ENCODE measurements around the gene CIB4. TPM values are rescaled to one million over a fixed set of nuclear protein-coding genes. Genes with fewer than 3 reads are reported as not detected.

Gene CIB4
- total RNA-seq, 4 donors from 2014 or later, result not detected

DNA sequence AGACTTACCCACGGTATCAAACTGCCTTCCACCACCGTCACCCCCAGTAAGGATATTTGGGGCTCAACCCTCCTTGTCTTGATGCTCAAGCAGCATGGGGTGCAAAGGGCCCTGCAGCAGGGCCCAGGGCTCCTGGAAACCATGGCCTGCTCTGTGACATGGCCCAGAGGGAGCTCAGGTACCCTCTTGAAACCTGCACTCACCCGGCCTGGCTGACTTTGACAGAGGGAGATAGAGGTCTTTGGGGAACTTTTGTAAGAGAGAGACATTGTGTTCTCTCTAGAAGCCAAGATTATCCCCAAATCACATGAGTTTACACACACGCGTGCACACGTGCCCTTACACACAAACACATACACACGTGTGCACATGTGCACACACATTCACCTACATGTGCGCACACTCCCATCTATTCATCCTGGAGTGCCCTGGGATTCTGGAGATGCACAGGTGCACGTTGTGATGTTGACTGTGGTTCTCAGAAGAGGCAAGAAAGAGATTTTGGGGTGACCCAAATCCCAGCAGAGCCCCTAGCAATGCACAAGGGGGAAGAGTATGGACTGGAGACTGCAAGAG lies 31.7 kb upstream of the CIB4 start:
- no peak for ATAC-seq (ENCODE audit: low FRiP score)
- DNase-seq (ENCODE audit: low spot score), result no peak
- TF ChIP-seq, protein P1, sequence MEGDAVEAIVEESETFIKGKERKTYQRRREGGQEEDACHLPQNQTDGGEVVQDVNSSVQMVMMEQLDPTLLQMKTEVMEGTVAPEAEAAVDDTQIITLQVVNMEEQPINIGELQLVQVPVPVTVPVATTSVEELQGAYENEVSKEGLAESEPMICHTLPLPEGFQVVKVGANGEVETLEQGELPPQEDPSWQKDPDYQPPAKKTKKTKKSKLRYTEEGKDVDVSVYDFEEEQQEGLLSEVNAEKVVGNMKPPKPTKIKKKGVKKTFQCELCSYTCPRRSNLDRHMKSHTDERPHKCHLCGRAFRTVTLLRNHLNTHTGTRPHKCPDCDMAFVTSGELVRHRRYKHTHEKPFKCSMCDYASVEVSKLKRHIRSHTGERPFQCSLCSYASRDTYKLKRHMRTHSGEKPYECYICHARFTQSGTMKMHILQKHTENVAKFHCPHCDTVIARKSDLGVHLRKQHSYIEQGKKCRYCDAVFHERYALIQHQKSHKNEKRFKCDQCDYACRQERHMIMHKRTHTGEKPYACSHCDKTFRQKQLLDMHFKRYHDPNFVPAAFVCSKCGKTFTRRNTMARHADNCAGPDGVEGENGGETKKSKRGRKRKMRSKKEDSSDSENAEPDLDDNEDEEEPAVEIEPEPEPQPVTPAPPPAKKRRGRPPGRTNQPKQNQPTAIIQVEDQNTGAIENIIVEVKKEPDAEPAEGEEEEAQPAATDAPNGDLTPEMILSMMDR (IDR thresholded peaks at IDR 0.05), result no peak

DNA sequence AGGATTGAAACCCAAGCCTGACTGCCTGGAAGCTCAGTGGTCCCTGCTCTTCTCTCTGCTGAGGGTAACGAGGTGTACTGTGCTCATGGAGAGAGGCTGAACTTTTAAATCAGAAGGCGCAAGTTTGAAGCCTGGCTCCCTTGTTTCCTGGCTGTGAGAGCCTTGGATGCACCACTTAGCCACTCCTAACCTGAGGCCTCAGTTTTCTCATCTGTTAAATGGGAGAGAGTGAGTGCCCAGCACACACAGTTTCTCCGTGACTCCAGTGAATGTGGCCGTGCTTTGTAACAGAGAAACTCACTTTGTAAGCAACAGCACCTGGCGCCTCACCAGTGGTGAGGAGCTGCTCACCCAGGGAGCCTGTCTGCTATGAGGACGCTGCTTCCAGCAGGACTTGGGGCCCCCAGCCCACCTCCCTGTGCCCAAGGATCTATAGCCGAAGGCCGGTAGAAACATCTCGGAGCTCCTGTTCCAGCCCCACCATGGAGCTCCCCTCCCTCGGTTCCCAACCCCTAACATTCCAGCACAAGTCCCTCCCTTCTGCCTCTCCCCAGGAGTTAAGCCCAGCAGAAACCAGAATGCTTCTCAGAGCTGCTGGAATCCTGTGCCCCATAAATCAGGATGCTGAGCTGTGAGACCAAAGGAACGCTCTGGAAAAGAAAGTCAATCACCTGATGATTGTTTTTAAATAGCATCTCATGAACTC lies 31.1 kb upstream of the CIB4 start:
- TF ChIP-seq, protein P1 (IDR thresholded peaks at IDR 0.05), result no peak
- ATAC-seq (ENCODE audit: low FRiP score), result no peak
- no peak for DNase-seq (ENCODE audit: low spot score)

DNA sequence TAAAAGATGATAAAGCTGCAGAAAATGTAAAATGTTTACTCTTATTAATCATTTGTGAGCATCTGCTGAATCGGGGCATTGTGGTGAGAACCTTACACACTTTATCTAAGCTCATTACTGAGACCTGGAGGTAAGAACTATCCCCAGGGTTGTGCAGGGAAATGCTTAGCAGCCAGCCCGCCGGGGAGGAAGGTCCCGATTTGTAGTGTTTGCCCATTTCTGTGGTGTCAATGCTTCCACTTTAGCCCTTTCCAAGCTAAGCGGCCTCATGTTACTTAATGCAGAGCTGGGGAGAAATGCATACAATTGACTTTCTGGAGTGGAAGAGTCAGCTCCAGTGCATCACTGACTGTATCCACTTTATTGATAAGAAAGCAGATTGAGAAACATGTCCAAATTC lies 30.5 kb upstream of the CIB4 start:
- TF ChIP-seq, protein P1 (IDR thresholded peaks at IDR 0.05), result no peak
- DNase-seq (ENCODE audit: low spot score), result no peak
- ATAC-seq (ENCODE audit: low FRiP score), result no peak

DNA sequence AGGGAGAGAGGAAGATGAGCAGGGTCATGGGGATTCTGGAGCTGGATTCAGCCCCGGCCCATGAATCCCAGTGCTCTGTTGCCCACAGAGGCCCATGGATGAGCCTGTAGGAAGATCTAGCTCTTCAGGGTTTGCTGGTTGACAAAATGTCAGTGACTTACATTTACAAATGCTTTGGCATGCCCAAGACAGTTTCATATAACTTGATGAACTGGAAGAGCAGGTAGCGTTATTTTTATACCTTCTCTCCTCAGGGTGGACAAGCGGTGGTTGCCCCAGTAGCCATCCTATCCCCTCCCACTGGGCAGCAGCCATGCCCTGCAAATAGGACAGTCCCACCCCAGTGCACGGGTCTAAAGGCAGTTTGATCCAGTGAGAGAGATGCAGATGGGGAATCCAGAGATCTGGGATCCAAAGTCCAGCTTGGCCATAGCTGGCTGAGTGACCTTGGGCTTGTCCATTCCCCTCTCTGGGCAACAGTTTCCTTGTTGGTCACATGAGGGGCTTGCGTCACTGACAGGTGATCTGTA lies 29.8 kb upstream of the CIB4 start:
- no peak for DNase-seq (ENCODE audit: low spot score)

DNA sequence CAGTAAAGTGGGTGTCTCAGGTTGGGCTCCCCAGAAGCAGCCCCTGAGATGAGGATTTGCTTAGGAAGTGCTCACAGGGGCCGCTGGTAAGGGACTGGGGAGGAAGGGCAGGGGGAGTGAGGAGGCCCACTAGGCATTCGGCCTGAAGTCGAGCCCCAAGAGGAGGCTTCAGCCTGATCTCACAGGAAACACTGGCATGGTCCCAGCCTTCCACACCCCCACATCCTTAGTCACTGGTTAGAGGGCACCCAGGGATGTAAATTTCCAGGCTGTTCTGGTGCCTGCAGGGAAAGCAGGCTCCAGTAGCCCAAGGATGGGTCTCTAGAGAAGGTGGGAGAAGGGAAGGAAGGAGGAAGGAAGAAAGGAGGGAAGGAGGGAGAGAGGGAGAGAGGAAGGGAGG lies 29.0 kb upstream of the CIB4 start:
- no peak for ATAC-seq (ENCODE audit: low FRiP score)
- DNase-seq (ENCODE audit: low spot score), result no peak
- TF ChIP-seq, protein P1 (IDR thresholded peaks at IDR 0.05), result no peak

More for the DNA sequence above, 29.8 kb upstream of the CIB4 start:
- ATAC-seq (ENCODE audit: low FRiP score), result no peak
- TF ChIP-seq, protein P1 (IDR thresholded peaks at IDR 0.05), result no peak

DNA sequence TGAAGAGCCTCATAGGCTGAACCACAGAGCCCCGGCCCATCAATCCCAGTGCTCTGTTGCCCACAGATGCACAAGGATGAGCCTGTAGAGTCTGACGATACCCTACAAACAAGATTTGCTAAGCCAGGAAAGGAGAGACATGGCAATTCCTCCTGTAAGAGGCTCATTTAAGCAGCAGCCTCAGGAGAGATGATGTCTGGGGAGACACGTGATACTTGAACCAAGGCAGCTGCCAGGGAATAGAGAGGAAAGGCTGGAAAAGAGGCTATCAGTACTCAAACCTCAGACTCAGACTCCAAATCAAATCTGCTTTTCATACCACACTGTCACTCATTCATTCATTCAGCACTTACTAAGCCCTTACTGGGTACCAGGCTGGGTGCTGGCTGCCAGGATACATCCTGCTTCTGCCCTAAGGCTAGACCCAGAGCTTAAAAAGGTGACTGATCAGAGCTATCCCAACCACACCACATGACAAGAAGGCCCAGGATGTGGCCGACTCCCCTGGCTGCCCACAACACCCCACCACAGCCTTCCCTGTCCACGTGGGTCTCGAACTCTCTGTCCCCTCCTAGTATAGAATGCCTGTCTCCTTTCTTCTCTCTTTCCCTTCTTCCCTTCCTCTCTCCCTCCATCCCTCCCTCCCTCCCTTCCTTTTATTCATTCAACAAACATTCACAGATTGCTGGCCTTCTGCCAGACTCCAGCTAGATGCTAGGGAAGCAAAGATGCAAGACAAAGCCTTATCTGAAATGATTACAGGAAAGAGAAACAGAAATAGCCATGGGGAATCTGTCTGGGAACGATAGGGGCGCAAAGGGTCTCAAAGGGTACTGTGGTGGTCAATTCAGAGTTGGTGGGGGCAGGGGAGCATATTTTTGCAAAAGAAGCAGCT lies 27.9 kb upstream of the CIB4 start:
- DNase-seq (ENCODE audit: low spot score), result no peak
- TF ChIP-seq, protein P1 (IDR thresholded peaks at IDR 0.05), result no peak
- ATAC-seq (ENCODE audit: low FRiP score), result no peak

Data from omental fat pad (tissue), 4 donors.